Stimulated activated CD8-positive, alpha-beta memory T cell treated with anti-CD3 and anti-CD28 coated beads, Interleukin-12 subunit alpha, Interleukin-12 subunit beta, amount 100 ng/mL, for 4 hours (primary cell): ENCODE results near the gene CAMK2G.

Source experiments
- DNase-seq: peaks from one replicate; pipeline ENCODE4 v3.0.0-alpha.2; 2020; ENCODE audit warnings: low read depth

CAMK2G gene

GRCh38 chr10:73879296-73880173, 5.2 kb upstream of the CAMK2G start:
- DNase-seq: peak; percentile 85

- DNase-seq: no peak
Observed at GRCh38 chr10:73878365-73878764, 4.0 kb upstream of the CAMK2G start.

- no peak for DNase-seq
Observed at GRCh38 chr10:73877533-73878160, 3.3 kb upstream of the CAMK2G start.

- no peak for DNase-seq
Observed at GRCh38 chr10:73876971-73877370, 2.6 kb upstream of the CAMK2G start.

- no peak for DNase-seq
Observed at GRCh38 chr10:73876566-73876965, 2.2 kb upstream of the CAMK2G start.

- no peak for DNase-seq
Observed at GRCh38 chr10:73876157-73876556, 1.8 kb upstream of the CAMK2G start.

- no peak for DNase-seq
Observed at GRCh38 chr10:73875139-73875475, 752 bp upstream of the CAMK2G start.

GRCh38 chr10:73873838-73874215, 528 bp downstream of the CAMK2G start:
- DNase-seq: no peak

GRCh38 chr10:73873142-73873837, 1.1 kb downstream of the CAMK2G start:
- no peak for DNase-seq

- no peak for DNase-seq
Observed at GRCh38 chr10:73872190-73872710, 2.1 kb downstream of the CAMK2G start.

- no peak for DNase-seq
Observed at GRCh38 chr10:73871295-73872189, 2.8 kb downstream of the CAMK2G start.

GRCh38 chr10:73868655-73869195, 5.6 kb downstream of the CAMK2G start:
- DNase-seq: no peak

- no peak for DNase-seq
Observed at GRCh38 chr10:73867871-73868631, 6.3 kb downstream of the CAMK2G start.

GRCh38 chr10:73867126-73867807, 7.1 kb downstream of the CAMK2G start:
- DNase-seq: no peak

GRCh38 chr10:73866621-73867020, 7.7 kb downstream of the CAMK2G start:
- DNase-seq: no peak

GRCh38 chr10:73865459-73866442, 8.6 kb downstream of the CAMK2G start:
- peak; percentile 27 for DNase-seq

GRCh38 chr10:73865107-73865458, 9.3 kb downstream of the CAMK2G start:
- no peak for DNase-seq

GRCh38 chr10:73864229-73864628, 10.1 kb downstream of the CAMK2G start:
- DNase-seq: no peak
